WERI-Rb-1 (cell line): ENCODE results near the gene WWTR1.

ENCODE experiments used
- DNase-seq: peaks from one replicate; pipeline ENCODE4 v3.0.0-alpha.2; 2020
- H3K27ac ChIP-seq: fragments of 250-450 bp; sonication (Bioruptor Pico); 2 replicates; pipeline ENCODE4 v1.5.1; 2020; ENCODE audit warnings: mild to moderate bottlenecking, moderate library complexity
- H3K27me3 ChIP-seq: fragments of 250-450 bp; sonication (Bioruptor Pico); 2 replicates; pipeline ENCODE4 v1.5.1; 2021; ENCODE audit warnings: mild to moderate bottlenecking, low read depth, moderate library complexity; ENCODE audit not compliant: insufficient read depth, severe bottlenecking
- H3K36me3 ChIP-seq: fragments of 250-450 bp; sonication (Bioruptor Pico); 2 replicates; pipeline ENCODE4 v1.5.1; 2020; ENCODE audit warnings: mild to moderate bottlenecking, moderate library complexity
- H3K4me3 ChIP-seq: 2 replicates; pipeline ENCODE4 v1.5.1; 2011; ENCODE audit warnings: low read depth, mild to moderate bottlenecking, control low read depth, low read length
- H3K9me3 ChIP-seq: fragments of 250-450 bp; sonication (Bioruptor Pico); 2 replicates; pipeline ENCODE4 v1.5.1; 2021; ENCODE audit warnings: mild to moderate bottlenecking, moderate library complexity; ENCODE audit not compliant: severe bottlenecking
- TF ChIP-seq, protein P1 (sequence below): IDR thresholded peaks from 2 replicates; pipeline ENCODE4 v1.5.1; 2011; ENCODE audit warnings: low read depth, mild to moderate bottlenecking, control low read depth, inconsistent platforms, low read length

Gene WWTR1

DNA sequence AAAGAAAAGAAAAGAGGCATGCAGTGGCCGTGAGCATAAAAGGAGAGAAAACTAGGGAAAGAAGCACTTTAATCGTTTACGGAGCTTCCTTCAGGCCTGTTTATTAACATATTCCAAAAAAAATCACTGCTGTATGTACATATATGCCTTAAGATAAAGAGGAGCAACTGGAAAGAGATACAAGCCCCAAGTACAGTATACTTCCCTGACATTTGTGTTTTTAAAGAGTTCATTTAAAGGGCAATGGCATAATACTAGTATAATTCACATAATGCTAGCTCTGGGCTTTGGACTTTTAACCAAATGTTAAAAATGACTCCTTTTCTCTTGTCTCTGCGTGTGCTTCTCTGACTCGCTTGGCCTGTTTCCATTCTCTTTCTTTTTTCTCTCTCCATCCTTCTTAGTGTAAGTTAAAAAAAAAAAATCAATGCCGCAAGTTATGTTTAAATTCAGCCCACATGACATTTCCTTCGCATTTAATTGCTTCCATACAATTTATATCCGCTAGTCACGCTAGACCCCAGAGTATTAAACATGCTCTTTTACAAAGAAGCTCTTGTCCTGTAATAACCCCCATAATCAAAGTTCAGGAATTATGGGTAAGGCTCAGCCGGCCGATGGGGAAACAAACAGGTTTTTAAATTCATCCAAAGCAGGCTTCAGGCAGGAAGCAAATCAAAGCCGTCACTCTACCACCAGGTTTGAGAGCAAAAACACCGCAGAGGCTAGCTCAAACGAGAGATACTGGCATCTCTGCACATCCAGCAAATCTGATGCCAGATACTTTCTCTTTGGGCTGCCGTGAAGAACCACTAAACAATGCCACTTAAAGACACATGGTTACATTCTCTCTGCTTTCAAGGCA, 19.4 kb downstream of the WWTR1 start:
- H3K27me3 ChIP-seq: no peaks in the 10 kb centered on the region
- no peak for DNase-seq
- TF ChIP-seq, protein P1, sequence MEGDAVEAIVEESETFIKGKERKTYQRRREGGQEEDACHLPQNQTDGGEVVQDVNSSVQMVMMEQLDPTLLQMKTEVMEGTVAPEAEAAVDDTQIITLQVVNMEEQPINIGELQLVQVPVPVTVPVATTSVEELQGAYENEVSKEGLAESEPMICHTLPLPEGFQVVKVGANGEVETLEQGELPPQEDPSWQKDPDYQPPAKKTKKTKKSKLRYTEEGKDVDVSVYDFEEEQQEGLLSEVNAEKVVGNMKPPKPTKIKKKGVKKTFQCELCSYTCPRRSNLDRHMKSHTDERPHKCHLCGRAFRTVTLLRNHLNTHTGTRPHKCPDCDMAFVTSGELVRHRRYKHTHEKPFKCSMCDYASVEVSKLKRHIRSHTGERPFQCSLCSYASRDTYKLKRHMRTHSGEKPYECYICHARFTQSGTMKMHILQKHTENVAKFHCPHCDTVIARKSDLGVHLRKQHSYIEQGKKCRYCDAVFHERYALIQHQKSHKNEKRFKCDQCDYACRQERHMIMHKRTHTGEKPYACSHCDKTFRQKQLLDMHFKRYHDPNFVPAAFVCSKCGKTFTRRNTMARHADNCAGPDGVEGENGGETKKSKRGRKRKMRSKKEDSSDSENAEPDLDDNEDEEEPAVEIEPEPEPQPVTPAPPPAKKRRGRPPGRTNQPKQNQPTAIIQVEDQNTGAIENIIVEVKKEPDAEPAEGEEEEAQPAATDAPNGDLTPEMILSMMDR: no peak
- no peaks in the 10 kb centered on the region for H3K36me3 ChIP-seq
- no peak overlapping the region for H3K4me3 ChIP-seq
- no peak overlapping the region for H3K27ac ChIP-seq
- H3K9me3 ChIP-seq: no peaks in the 10 kb centered on the region

- Histone ChIP-seq H3K27ac (no peak overlapping the region), H3K27me3 (no peaks in the 10 kb centered on the region), H3K4me3 (no peak overlapping the region), H3K36me3 (no peaks in the 10 kb centered on the region), H3K9me3 (no peaks in the 10 kb centered on the region)
- TF ChIP-seq, protein P1: no peak
- no peak for DNase-seq
These were observed 22.4 kb downstream of the WWTR1 start for GRCh38 chr3:149635396-149635795.

GRCh38 chr3:149634573-149634972, 23.3 kb downstream of the WWTR1 start:
- Histone ChIP-seq H3K27ac (no peak overlapping the region), H3K9me3 (no peaks in the 10 kb centered on the region), H3K27me3 (no peaks in the 10 kb centered on the region), H3K4me3 (no peak overlapping the region), H3K36me3 (no peaks in the 10 kb centered on the region)
- DNase-seq: no peak
- TF ChIP-seq, protein P1: no peak

- no peaks in the 10 kb centered on the region for H3K36me3 ChIP-seq
- DNase-seq: no peak
- H3K4me3 ChIP-seq: no peak overlapping the region
- TF ChIP-seq, protein P1: no peak
- H3K27ac ChIP-seq: no peak overlapping the region
- no peaks in the 10 kb centered on the region for H3K27me3 ChIP-seq
- H3K9me3 ChIP-seq: no peaks in the 10 kb centered on the region
These were observed 23.8 kb downstream of the WWTR1 start for GRCh38 chr3:149634072-149634471.

GRCh38 chr3:149632225-149632624, 25.6 kb downstream of the WWTR1 start:
- Histone ChIP-seq H3K36me3 (no peaks in the 10 kb centered on the region), H3K9me3 (no peaks in the 10 kb centered on the region), H3K27ac (no peak overlapping the region), H3K4me3 (no peak overlapping the region), H3K27me3 (no peaks in the 10 kb centered on the region)
- TF ChIP-seq, protein P1: no peak
- DNase-seq: no peak
